ENCODE measurements around the gene UQCC3. TPM values are rescaled to one million over a fixed set of nuclear protein-coding genes. Genes with fewer than 3 reads are reported as not detected.

UQCC3 gene, protein sequence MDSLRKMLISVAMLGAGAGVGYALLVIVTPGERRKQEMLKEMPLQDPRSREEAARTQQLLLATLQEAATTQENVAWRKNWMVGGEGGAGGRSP
- total RNA-seq, result 18.9 and 26.7 TPM in 2 replicates

DNA sequence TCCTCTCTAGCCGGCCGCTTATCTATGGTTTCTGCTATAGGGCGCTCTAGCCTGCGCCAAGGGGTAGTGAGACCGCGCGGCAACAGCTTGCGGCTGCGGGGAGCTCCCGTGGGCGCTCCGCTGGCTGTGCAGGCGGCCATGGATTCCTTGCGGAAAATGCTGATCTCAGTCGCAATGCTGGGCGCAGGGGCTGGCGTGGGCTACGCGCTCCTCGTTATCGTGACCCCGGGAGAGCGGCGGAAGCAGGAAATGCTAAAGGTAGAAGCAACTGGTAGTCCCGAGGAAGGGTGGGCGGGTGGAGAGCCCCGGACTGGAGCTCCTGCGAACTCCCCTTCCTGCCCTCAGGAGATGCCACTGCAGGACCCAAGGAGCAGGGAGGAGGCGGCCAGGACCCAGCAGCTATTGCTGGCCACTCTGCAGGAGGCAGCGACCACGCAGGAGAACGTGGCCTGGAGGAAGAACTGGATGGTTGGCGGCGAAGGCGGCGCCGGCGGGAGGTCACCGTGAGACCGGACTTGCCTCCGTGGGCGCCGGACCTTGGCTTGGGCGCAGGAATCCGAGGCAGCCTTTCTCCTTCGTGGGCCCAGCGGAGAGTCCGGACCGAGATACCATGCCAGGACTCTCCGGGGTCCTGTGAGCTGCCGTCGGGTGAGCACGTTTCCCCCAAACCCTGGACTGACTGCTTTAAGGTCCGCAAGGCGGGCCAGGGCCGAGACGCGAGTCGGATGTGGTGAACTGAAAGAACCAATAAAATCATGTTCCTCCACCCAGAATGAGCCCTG, at the start of gene UQCC3, which contains the start of gene LBHD1:
UQCC3 (plus strand) TSS at position 66 of the 782 bp plus-strand sequence; CDS start at position 139, 73 bp downstream.
LBHD1 (minus strand) TSS at position 660 of the 782 bp plus-strand sequence. CDS start 2,236 bp downstream, outside the sequence.

DNA sequence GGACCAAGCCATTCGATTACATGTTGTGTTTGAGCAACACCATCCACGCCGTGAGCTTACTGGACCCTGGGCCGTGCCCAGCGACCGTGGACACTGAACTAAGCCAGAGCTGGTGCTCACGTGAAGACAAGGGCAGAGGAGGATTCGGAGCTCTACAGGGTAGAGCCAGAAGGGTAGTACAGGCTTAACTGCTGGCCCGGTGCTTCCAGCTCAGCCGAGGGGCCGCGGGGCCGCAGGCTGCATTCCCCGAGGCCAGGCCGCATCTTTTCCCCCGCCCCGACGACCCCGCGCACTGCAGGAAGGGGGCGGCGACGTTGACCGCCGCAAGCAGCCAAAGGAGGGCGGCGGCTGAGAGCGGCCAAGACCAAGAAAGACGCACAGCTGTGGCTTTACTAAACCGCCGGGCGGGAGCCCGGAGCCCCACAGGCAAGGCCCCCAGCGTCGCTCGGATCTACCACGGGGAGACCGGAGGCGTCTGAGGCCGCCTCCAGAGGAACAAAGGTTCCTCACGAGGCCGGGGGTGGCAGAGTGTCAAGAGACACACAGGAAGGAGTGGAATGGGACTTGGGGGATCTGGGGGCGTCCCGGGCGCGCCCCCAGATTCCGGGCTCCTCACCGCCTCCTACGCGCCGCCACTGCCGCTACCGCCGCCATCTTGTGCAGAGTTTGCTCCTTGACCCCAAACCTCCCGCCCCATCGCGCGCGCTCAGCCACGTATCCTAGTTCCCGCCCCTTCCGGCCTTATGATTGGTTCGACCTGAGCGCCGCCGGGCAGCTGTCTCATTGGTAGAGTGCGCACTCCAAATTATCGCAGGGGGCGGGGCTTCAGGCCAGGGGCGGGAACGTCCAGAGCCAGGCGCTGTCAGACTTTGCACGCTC, 25.3 kb upstream of the UQCC3 start, which contains the start of gene GANAB:
GANAB (minus strand) TSS at position 668 of the 879 bp plus-strand sequence; CDS start at position 654, 14 bp downstream.

GRCh38 chr11:62665075-62665598, 6.3 kb upstream of the UQCC3 start, which contains the start of the genes C11orf98 and CSKMT:
Gene C11orf98 (minus strand): TSS chr11:62665210. CDS start chr11:62665169, 41 bp downstream.
Gene CSKMT (plus strand): TSS chr11:62665312. CDS start chr11:62665880, 568 bp downstream.

DNA sequence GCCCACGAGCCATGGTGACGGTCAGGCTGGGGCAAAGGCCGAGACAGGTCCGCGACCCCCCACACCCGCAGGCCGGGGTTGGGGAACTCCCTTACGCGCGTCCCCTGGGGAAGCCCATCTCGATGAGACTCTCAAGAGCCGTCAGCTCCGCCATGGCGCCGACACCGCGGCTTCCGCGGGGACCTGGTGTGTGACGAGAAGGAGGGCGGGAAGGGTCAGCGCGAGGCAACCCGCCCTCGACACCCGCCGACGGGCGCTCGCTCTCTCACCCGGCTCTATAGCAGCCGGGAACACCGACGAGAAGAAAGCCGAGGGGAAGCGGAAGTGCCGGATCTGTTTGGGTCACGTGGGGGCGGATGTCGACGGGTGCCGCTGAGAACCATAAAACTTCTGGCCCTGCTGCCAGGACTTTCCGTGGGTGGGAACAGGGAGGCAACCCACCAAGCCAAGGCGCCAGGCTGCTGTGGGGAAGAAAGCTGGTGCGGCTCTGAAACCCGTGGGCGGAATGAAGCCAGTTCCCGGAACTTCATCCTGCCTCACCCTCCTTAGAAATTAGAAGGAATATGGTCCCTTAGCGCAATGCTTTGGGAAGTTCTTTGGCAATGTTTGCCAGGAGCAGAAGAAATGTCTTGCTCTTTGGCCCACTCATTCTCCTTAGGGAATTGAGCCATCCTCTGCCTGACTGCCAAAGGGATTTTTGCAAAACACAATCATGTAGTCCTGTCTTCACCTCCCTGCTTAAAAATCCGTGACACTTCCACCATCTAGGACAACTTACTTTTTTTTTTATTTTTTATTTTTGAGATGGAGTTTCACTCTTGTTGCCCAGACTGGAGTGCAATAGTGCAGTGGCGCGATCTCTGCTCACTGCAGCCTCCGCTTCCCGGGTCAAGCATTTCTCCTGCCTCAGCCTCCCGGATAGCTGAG, 7.6 kb downstream of the UQCC3 start, which contains the start of gene UBXN1:
UBXN1 (minus strand) TSS at position 304 of the 927 bp plus-strand sequence; CDS start at position 154, 150 bp downstream.

GRCh38 chr11:62689421-62690183, 18.1 kb downstream of the UQCC3 start, which contains the start of gene LRRN4CL:
Gene LRRN4CL (minus strand): TSS chr11:62689530. CDS start chr11:62688508, 1,022 bp downstream.

DNA sequence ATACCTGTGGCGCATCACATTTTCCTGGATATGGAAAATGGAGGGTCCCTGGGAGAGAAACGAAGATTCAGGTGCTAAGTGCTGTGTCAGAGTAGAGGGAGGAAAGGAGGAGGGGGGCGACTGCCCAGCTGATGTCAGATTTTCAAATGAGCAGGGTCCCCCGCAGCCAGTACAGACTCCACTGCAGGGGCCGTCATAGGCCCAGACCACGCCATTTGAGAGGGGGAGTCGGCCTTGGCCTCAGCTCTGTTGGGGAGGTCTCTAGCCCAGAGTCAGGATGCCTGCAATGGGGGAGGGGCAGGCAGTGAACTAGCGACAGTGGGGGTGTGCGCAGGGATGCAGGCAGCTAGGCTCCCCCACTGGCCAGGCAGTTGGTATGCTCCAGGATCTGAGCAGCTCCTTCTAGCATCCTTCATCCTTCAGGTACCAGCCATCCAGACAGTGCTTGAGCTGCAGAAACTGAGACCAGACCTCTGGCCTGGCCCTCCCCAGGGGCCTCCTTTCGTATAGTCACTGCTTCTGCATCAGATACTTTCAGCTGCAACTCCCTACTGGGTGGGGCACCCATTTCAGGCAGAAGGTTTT, 35.9 kb downstream of the UQCC3 start, which contains the start of the genes BSCL2 and GNG3:
BSCL2 (minus strand) TSS at position 148 of the 585 bp plus-strand sequence. CDS start 229 bp downstream, outside the sequence.
GNG3 (plus strand) TSS at position 400 of the 585 bp plus-strand sequence. CDS start 620 bp downstream, outside the sequence.

Other genes with a start within 250 kb of the UQCC3 start
- 386 and 487 TPM in 2 replicates for gene AHNAK, start 124.9 kb upstream of the UQCC3 start, total RNA-seq
- 2,164 and 2,188 TPM in 2 replicates for gene EEF1G, start 97.8 kb upstream of the UQCC3 start, total RNA-seq
- gene TUT1, start 80.2 kb upstream of the UQCC3 start, total RNA-seq, result 10.3 and 12.6 TPM in 2 replicates
- gene MTA2, start 69.8 kb upstream of the UQCC3 start, total RNA-seq, result 126 and 159 TPM in 2 replicates
- gene EML3, start 58.9 kb upstream of the UQCC3 start, total RNA-seq, result 20.8 and 25.4 TPM in 2 replicates
- gene ROM1, start 58.4 kb upstream of the UQCC3 start, total RNA-seq, result 1.7 and 3.5 TPM in 2 replicates
- gene B3GAT3, start 49.7 kb upstream of the UQCC3 start, total RNA-seq, result 30.2 and 30.4 TPM in 2 replicates
- 146 and 160 TPM in 2 replicates for gene GANAB, start 25.1 kb upstream of the UQCC3 start, total RNA-seq
- 30.6 and 31.7 TPM in 2 replicates for gene INTS5, start 18.4 kb upstream of the UQCC3 start, total RNA-seq
- 85.8 and 91.6 TPM in 2 replicates for gene C11orf98, start 6.5 kb upstream of the UQCC3 start, total RNA-seq
- 9.3 and 14.3 TPM in 2 replicates for gene CSKMT, start 6.4 kb upstream of the UQCC3 start, total RNA-seq
- gene LBHD1, start 594 bp downstream of the UQCC3 start, total RNA-seq, result 2.3 and 5.2 TPM in 2 replicates
- 122 and 144 TPM in 2 replicates for gene UBXN1, start 7.4 kb downstream of the UQCC3 start, total RNA-seq
- gene LRRN4CL, start 17.9 kb downstream of the UQCC3 start, total RNA-seq, result 0.09 and 0.28 TPM in 2 replicates
- 59.5 and 69.4 TPM in 2 replicates for gene BSCL2, start 35.8 kb downstream of the UQCC3 start, total RNA-seq
- gene GNG3, start 36.0 kb downstream of the UQCC3 start, total RNA-seq, result not detected in 2 replicates
- 9.7 and 12.8 TPM in 2 replicates for gene HNRNPUL2, start 55.8 kb downstream of the UQCC3 start, total RNA-seq
- gene TTC9C, start 56.8 kb downstream of the UQCC3 start, total RNA-seq, result 10.0 and 17.7 TPM in 2 replicates
- gene ZBTB3, start 82.5 kb downstream of the UQCC3 start, total RNA-seq, result 4.2 and 10.2 TPM in 2 replicates
- 115 and 116 TPM in 2 replicates for gene POLR2G, start 89.9 kb downstream of the UQCC3 start, total RNA-seq
- 18.2 and 18.3 TPM in 2 replicates for gene TAF6L, start 99.7 kb downstream of the UQCC3 start, total RNA-seq
- 56.6 and 63.5 TPM in 2 replicates for gene TMEM179B, start 115.7 kb downstream of the UQCC3 start, total RNA-seq
- gene TMEM223, start 120.3 kb downstream of the UQCC3 start, total RNA-seq, result 23.5 and 27.9 TPM in 2 replicates
- gene NXF1, start 133.8 kb downstream of the UQCC3 start, total RNA-seq, result 33.6 and 34.0 TPM in 2 replicates
- 18.2 and 25.3 TPM in 2 replicates for gene STX5, start 160.4 kb downstream of the UQCC3 start, total RNA-seq
- gene TEX54, start 161.2 kb downstream of the UQCC3 start, total RNA-seq, result not detected in 2 replicates
- 67.6 and 70.5 TPM in 2 replicates for gene WDR74, start 167.9 kb downstream of the UQCC3 start, total RNA-seq
- 327 and 333 TPM in 2 replicates for gene SLC3A2, start 209.2 kb downstream of the UQCC3 start, total RNA-seq
- not detected in 2 replicates for gene CHRM1, start 249.7 kb downstream of the UQCC3 start, total RNA-seq